HG03175 (cell line): ENCODE results near the gene NOB1.
"Not testable (repeated sequence)": the region's sequence is repeated elsewhere in the genome, so short reads cannot be mapped to it uniquely, and the experiment has no call there.

ENCODE experiments used
- ATAC-seq: cut with Tn5 transposase; IDR thresholded peaks from one replicate; pipeline ENCODE4 v1.9.1; 2021; ENCODE audit warnings: mild to moderate bottlenecking, moderate library complexity; ENCODE audit not compliant: unreplicated experiment

The NOB1 gene

DNA sequence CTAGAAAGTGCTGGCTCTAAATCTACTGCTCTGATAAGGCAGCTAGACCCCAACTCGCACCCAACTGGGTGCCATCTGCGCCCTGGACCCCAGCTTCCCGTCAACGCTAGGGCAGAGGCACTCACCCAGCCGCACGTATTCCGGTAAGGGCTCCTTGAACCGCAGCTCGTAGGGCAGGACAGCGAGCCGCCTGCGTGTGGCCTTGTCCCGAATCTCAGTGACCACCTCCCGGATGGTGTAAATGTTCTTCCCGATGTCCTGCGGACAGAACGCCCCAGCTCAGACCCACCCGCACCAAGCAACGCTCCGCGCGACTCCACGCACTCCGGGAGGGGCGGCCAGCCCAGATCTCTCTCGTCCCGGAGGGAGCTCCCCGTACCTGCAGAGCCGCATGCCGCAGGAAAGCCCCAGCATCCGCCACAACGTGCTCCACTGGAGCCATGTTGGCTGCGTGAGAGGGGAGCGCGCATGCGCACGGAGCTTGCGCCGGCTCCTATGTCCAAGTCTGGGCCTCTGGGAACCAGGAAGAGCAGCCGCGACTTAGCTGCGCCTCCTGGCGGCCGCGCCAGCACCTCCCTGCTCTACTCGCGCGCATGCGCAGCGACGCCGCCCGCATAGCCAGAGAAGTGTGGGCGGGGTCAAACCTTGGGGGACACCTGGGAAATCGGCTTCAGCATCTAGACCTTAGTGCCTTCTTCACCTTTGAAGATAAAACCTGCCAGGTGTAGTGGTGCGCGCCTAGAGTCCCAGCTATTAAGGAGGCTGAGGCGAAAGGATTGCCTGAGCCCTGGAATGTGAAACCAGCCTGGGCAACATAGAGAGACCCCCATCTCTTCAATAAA lies at the start of gene NOB1:
Gene NOB1 (minus strand): TSS at position 458 of the 842 bp plus-strand sequence. CDS start 16 bp downstream, at position 442.
- peak; percentile 95 for ATAC-seq

DNA sequence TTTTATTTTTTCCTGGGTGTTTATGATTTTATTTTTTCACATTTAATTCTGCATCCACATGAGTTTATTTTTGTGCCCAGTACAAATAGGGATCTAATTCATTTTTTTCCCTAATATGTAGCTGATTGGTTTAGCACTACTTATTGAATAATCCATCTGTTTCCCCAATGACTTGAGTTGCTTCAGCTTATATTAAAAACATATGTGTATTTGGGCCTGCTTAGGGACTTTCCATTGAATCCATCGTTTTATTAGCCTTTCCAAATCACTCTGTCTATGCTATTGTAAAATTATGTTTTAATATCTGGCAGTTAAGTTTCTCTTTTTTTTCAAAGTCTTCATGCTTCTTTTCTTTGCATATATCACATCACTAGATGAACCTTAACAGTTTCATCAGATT lies 49.6 kb upstream of the NOB1 start:
- ATAC-seq: no peak

DNA sequence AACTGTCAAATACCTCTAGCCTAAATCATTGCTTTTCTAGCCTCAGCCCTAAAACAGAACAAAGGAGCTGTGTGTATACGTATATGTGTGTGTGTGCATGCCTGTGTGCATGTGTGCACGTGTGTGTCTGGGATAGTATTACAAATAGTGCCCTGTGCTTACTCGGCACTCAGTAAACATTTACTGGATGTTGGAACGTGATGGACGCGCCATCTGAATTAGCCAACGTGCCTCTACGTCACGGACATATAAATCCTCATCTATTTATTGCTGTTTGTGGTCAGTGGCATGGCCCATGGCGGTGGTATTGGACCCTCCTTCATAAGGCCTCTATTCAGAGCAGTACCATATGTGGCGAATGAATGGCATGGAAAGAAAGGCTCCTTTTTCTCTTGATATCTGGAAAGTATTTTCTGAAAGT lies 44.9 kb upstream of the NOB1 start:
- no peak for ATAC-seq

DNA sequence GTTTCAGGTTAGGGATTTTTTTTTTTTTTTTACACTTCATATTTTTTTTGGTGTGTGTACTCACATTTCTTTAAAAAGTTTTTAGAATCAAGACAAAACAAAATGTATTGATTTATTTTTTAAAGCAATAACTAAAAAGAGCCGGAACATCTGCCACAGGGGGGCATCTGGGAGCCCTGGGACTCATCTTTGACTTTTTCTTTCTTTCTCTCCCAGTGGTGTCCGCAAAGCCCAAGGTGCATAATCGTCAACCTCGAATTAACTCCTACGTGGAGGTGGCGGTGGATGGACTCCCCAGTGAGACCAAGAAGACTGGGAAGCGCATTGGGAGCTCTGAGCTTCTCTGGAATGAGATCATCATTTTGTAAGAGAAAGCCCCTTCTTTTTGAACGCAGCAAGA lies 43.7 kb upstream of the NOB1 start:
- ATAC-seq: no peak

DNA sequence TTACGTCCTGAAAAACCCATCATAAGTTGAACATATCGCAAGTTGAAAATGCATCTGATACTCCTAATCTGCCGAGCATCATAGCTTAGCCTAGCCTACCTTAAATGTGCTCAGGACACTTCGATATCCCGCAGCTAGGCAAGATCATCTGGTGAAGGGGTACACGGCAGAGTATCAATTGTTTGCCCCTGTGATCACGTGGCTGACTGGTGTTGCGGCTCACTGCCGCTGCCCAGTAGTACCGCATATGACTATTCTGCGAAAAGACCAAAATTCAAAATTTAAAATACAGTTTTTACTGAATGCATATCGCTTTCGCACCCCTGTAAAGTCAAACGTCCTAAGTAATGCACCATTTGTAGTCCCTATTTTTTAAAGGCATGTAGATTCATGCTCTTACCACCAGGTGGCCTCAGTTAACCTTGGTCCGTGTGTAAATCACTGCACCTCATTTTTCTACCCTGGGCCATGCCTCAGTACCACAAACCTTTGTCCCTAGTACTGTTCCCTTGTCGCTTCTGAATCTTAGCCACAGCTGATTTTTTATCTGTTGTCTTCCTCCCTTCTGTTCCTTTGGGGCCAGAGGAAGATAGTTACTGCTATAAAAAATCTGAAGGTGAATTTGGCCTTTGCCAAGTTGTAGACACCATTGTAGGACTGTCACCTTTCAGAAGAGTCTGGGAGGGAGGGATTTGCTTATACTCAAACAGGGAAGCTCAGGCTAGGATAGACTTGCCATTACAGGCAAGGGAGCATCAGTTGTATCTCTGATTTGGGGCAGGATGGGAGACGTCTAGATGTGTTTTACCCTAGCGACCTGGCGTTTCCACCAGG lies 41.8 kb upstream of the NOB1 start:
- no peak for ATAC-seq

DNA sequence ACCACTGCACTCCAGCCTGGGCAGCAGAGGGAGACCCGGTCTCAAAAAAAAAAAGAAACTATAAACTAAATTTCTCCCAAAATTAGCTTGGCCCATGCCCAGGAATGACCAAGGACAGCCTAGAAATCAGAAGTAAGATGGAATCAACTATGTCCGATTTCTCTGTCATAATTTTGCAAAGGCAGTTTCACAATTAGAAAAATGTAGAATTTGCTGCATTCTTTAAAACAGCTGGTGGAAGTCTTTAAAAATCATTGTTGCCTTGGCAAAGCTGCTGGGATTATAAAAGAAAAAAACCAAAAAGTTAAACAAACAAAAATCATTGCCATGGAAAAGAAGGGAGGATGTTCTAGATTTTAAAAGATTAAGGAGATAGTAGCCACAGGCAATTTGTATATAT lies 39.8 kb upstream of the NOB1 start:
- no peak for ATAC-seq

DNA sequence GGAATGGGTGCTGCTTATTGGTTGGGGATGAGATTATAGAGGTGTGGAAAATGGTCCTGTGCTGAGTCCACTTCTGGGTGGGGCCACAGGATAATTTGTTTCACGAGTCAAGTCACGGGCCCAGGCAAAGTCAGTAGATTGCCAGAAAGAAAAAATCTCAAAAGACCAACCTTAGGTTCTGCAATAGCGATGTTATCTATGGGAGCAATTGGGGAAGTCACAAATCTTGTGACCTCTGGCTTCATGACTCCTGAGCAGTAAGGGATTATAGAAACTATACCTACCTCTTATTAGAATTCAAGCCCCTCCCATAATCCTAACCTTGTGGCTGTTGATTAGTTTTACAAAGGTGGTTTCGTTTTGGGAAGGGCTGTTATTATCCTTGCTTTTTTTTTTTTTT lies 38.8 kb upstream of the NOB1 start:
- ATAC-seq: no peak

DNA sequence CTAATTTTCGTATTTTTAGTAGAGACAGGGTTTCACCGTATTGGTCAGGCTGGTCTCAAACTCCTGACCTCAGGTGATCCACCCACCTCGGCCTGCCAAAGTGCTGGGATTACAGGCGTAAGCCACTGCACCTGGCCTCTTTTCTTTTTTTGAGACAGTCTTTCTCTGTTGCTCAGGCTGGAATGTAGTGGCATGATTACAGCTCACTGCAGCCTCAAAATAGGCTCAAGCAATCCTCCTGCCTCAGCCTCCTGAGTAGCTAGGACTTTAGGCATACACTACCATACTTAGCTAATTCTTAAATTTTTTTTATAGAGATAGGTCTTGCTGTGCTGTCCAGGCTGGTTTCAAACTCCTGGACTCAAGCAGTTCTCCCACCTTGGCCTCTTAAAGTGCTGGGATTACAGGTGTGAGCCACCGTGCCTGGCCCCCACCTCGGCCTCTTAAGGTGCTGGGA lies 36.7 kb upstream of the NOB1 start:
- not testable (repeated sequence) for ATAC-seq

DNA sequence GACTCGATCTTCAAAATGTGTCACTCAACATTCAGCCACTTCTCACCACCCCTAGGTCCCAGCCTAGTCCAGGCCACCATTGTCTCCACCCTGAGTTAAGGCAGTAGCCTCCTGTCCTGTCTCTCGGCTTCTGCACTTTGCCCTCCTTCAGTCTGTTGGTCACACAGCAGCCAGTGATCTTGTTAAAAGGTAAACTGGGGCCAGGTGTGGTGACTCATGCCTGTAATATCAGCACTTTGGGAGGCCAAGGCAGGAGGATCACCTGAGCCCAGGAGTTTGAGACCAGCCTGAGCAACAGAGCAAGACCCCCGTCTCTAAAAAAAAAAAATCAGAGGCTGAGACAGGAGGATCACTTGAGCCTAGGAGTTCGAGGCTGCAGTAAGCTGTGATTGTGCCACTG lies 33.2 kb upstream of the NOB1 start:
- no peak for ATAC-seq

DNA sequence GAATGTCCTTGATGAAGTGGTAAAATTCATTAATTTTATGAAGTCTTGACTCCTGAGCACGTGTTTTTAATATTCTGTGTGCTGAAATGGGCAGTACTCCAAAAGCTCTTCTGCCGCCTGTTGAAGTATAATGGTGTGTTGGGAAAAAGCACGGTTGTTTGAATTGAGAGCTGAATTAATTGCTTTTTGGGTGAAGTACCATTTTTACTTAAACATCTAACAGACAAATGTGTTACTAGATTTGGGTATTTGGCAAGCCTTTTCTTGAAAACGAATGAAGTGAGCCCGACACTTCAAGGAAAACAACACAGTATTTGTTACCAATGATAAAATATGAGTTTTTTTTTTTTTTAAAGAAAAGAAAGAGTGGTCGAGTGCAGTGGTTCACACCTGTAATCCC lies 29.9 kb upstream of the NOB1 start:
- ATAC-seq: no peak

DNA sequence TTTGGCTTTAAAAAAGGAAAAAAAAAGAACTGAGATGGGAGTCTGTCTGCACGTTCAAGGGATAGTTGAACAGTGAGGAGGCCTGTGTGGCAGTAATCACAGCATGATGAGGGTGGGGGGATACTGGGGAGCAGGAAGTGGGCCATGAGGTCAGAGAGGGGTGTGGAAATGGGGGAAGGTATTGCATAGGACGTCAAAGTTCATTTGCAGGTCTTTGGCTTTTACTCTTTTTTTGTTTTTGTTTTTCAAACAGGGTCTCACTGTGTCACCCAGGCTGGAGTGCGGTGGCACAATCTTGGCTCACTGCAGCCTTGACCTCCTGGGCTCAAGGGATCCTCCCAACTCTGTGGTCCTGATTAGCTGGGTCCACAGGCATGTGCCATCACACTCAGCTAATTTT lies 26.4 kb upstream of the NOB1 start:
- ATAC-seq: no peak

DNA sequence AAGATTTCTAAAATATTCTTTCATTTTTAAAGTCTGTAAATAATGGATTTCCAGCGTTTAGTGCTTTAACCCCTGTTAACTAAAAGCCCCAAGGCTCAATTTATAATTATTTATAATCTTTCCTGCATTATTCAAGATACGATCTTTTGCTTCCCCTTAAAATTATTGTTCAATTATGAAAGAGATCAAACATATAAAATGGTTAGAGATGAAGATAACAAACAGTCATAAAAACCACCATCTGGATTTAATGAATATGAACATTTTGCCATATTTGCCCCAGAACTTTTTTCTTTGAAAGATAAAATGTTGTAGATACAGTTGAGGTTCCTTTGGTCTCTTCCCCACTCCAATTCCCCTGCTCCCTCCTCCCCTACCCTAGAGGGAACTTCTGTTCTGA lies 25.0 kb upstream of the NOB1 start:
- ATAC-seq: no peak

DNA sequence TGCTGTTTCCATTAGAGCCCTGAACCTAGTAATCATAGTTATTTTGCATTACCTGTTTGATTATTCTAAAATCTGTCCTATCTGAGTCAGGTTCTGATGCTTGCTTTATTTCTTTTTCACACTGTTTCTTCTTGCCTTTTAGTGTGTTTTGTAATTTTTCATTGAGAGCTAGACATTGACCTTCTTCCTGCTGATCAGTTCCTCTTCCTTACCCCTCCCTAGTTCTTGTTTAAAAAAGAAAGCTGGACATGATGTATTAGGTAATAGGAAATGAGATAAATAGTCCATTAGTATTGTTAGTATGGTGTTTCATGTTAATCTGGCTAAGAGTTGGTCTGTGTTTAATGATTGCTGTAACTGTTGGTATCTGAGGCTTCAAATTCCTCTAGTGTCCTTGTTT lies 20.8 kb upstream of the NOB1 start:
- no peak for ATAC-seq

DNA sequence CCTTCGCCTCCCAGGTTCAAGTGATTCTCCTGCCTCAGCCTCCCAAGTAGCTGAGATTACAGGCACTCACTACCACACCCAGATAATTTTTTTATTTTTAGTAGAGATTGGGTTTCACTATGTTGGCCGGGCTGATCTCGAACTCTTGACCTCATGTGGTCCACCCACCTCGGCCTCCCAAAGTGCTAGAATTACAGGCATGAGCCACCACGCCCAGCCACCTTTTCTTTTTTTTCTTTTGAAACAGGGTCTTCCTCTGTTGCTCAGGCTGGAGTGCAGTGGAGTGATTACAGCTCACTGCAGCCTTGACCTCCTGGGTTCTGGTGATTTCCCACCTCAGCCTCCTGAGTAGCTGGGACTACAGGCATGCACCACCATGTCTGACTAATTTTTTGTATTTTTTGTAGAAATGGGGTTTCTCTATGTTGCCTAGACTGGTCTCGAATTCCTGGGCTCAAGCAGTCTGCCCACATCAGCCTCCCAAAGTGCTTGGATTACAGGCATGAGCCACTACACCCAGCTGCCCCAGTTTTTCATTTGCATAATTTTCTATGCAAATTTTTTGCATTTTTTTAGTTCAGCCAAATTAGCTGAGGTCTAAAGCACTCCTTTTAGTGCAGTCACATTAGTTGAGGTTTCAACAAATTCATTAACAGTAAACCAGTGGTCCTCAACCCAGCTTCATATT lies 18.7 kb upstream of the NOB1 start:
- ATAC-seq: no peak

DNA sequence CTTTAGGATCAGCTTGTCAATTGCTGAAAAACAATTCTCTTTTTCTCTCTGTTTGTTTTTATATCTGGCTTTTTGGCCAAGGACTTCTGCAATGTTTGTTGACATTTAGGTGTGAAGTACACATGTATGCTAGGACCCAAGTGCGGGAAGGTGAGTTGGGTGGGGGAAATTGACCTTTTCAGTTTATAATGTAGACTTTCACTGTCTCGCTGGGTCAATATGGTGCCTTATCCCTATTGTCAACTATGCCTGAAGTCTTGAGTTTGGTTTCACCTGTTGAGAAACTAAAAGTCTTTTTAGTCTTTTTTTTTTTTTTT lies 16.9 kb upstream of the NOB1 start:
- ATAC-seq: no peak

DNA sequence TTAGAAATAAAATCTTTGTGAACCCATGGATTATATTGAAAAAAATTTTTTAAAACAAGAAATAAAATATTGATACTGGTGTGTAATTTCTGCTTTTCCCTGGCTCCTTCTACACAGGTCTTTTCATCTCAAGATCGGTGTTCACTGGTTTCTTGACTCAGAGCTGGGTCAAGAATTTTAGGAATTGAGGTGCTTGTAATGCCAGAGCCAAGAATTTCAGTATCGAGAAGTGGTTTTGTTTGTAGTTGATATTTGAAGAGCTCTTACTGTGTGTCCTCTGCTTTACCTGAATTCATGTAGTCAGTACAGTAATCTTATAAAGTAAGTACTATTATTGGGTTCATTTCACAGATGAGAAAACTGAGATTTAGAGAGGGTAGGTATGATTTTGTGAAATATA lies 14.7 kb upstream of the NOB1 start:
- ATAC-seq: no peak

DNA sequence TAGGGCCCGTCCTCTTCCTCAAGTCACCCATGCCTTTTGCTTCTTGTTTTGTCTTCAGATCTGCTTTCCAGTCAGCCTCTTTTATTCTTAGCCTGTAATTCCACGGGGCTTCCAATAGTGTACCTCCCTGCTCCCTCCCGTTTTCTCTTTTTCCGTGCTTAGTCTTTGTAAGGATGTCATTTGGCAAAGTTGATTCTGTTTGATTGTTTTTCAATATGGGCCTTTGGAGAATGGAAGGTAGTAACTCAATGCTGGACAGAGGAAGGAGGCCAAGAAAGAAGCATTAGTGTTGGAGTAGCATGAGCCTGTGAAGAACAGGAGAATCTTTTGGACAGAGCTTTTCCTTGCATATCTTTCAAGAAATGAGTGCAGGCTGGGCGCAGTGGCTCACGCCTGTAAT lies 13.9 kb upstream of the NOB1 start:
- ATAC-seq: no peak

DNA sequence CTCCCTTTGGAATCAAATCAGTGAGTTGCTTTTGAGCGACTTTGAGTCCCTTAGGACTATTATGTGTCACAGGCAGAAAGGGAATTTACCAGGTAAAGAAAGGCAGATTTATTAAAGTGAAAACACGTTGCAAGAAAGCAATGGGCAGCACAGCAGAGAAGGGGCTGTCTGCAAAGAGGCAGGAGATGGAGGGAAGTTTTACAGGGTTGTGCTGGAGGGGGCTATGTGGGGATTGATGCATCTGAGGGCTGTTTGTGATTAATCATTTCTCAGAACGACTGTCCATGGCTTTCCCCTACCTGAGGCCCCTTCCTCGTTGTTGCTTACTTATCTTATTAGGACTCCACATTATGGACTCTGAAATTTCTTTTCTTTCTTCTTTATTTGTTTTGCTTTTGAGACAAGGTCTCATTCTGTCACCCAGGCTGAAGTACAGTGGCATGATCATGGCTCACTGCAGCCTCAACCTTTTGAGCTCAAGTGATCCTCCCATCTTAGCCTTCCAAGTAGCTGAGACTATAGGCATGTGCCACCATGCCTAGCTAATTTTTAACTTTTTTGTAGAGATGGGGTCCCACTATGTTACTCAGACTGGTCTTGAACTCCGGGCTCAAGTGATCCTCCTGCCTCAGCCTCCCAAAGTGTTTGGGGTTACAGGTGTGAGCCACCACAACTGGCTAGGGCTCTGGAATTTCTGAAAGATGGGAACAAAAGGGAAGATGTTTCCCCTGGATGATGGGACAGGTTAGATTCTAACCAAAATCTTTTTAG lies 12.9 kb upstream of the NOB1 start:
- no peak for ATAC-seq

DNA sequence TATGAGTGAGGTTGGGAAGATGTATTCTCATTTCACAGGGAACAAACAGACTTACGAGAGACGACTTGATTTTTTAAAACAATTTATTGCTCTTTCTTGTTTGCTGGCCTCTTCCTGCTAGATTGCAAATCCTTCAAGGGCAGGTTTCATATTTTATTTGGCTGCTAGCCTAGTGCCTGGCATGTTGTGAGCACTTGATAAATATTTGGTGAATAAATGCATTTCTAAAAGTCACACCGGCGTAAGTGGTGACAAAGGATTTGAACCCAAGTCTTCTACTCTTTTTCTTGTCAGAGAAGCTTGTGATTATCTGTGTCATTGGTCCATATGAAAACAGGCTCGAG lies 8.8 kb upstream of the NOB1 start:
- ATAC-seq: no peak

DNA sequence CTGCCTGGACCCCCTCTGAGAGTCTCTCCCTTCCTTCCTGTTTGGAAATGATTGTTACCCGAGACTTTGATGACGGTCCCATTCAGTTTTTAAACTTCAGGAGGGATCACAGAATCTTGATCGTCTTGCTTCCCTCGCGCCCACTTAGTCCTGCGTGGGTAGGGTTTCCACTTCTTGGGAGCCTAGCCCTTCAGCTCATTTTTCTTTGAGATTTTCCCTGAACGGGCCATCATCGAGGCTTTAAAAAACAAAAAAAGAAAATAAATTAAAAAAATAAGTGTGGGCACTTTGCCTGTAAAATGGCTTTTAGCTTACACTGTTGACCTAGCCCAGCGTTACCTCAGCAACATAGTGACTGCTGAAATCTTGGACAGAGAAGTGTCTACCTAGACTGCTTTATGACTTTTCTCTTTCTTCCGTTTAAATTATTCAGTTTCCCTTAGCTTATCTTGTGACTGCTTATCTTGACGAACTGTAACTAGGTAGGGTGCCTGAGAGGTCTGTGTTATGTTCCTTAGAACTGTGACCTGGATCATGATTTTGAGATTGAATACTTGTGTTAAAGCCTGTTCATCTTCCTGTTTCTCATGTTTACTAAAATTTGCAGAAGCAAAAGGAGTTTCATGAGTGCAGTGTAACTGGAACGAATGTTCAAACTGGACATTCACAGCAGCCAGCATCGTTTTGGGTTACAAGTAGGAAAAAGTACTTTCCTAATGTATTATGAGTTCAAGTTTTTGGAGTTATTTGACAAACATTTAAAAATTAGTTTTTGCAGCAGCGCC lies 8.3 kb upstream of the NOB1 start:
- peak; percentile 36 for ATAC-seq
